ENCODE data around the gene NAALADL2.
"Not testable (repeated sequence)": the region's sequence is repeated elsewhere in the genome, so short reads cannot be mapped to it uniquely, and the experiment has no call there.

Gene NAALADL2

GRCh38 chr3:175118382-175118941, 259.3 kb downstream of the NAALADL2 start:
- no peaks in the 10 kb centered on the region for H3K36me3 ChIP-seq (ENCODE audit: control insufficient read depth, insufficient read depth, low read length)
- H3K23ac ChIP-seq (ENCODE audit: low read length): no peak overlapping the region
- H3K4ac ChIP-seq (ENCODE audit: low read depth, low read length): no peak overlapping the region
- no peak overlapping the region for H2BK5ac ChIP-seq (ENCODE audit: low read length)
- H2BK15ac ChIP-seq (replicated peaks; ENCODE audit: low read depth): no peak overlapping the region
- no peak overlapping the region for H2BK120ac ChIP-seq (ENCODE audit: low read depth, low read length)
- H3K9ac ChIP-seq (ENCODE audit: low read length): no peak overlapping the region
- no peaks in the 10 kb centered on the region for H3K79me1 ChIP-seq (ENCODE audit: low read length)
- H3K4me1 ChIP-seq (ENCODE audit: control insufficient read depth, low read depth, low read length): no peaks in the 10 kb centered on the region
- no peak overlapping the region for H4K5ac ChIP-seq (ENCODE audit: low read length)
- H3K56ac ChIP-seq (ENCODE audit: low read length): no peak overlapping the region
- H4K8ac ChIP-seq (ENCODE audit: low read depth, low read length): no peak overlapping the region
- H3K79me2 ChIP-seq (ENCODE audit: control insufficient read depth, insufficient read depth, low read length): no peaks in the 10 kb centered on the region
- WGBS (ENCODE audit: extremely low coverage, insufficient coverage, low lambda C conversion rate): no CpG with 5 or more reads among the region's 1 CpG
- no peak for DNase-seq
- no peak overlapping the region for H2AK5ac ChIP-seq (ENCODE audit: low read length)
- no peaks in the 10 kb centered on the region for H3K27me3 ChIP-seq (ENCODE audit: insufficient read depth, low read length, poor library complexity)
- H3K27ac ChIP-seq (ENCODE audit: low read depth, low read length): no peak overlapping the region
- H3K4me3 ChIP-seq (ENCODE audit: low read length): no peak overlapping the region
- H3K18ac ChIP-seq (ENCODE audit: low read length): no peak overlapping the region
- H3K4me2 ChIP-seq (ENCODE audit: low read length): no peak overlapping the region

DNA sequence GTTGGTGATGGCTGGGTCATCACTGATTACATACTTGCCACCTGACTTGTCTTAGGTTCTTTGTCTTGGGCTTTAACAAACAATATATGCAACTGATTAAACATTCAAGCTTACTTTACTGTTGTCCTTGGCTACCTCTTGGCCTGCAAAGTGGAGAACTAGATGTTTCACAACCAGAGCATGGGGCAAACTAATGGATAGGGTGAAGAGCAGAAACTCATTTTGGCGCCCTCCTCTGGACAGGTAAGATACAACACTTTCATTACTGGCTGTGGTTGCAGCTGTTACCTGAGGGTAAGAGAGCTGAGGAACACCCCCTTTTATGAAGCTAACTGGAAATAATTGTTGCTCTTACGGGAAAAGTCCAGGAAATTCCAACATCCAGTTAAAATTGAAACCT, 262.1 kb downstream of the NAALADL2 start:
- Histone ChIP-seq H3K9ac (ENCODE audit: low read length) (no peak overlapping the region), H3K4me3 (ENCODE audit: low read length) (no peak overlapping the region), H3K27ac (ENCODE audit: low read depth, low read length) (no peak overlapping the region), H3K56ac (ENCODE audit: low read length) (no peak overlapping the region), H3K79me2 (ENCODE audit: control insufficient read depth, insufficient read depth, low read length) (no peaks in the 10 kb centered on the region), H3K79me1 (ENCODE audit: low read length) (no peaks in the 10 kb centered on the region), H2AK5ac (ENCODE audit: low read length) (no peak overlapping the region), H3K4me1 (ENCODE audit: control insufficient read depth, low read depth, low read length) (no peaks in the 10 kb centered on the region), H3K4me2 (ENCODE audit: low read length) (no peak overlapping the region), H3K23ac (ENCODE audit: low read length) (no peak overlapping the region), H3K27me3 (ENCODE audit: insufficient read depth, low read length, poor library complexity) (no peaks in the 10 kb centered on the region), H3K36me3 (ENCODE audit: control insufficient read depth, insufficient read depth, low read length) (no peaks in the 10 kb centered on the region), H4K8ac (ENCODE audit: low read depth, low read length) (no peak overlapping the region), H2BK120ac (ENCODE audit: low read depth, low read length) (no peak overlapping the region), H3K4ac (ENCODE audit: low read depth, low read length) (no peak overlapping the region), H2BK15ac (replicated peaks; ENCODE audit: low read depth) (no peak overlapping the region), H3K18ac (ENCODE audit: low read length) (no peak overlapping the region), H4K5ac (ENCODE audit: low read length) (no peak overlapping the region), H2BK5ac (ENCODE audit: low read length) (no peak overlapping the region)
- no CpG with 5 or more reads among the region's 2 CpGs for WGBS (ENCODE audit: extremely low coverage, insufficient coverage, low lambda C conversion rate)
- DNase-seq: peak; percentile 28

- Histone ChIP-seq H3K4ac (ENCODE audit: low read depth, low read length) (no peak overlapping the region), H2BK120ac (ENCODE audit: low read depth, low read length) (no peak overlapping the region), H2BK5ac (ENCODE audit: low read length) (no peak overlapping the region), H3K56ac (ENCODE audit: low read length) (no peak overlapping the region), H2AK5ac (ENCODE audit: low read length) (no peak overlapping the region), H3K27ac (ENCODE audit: low read depth, low read length) (no peak overlapping the region), H3K79me1 (ENCODE audit: low read length) (no peaks in the 10 kb centered on the region), H4K8ac (ENCODE audit: low read depth, low read length) (no peak overlapping the region), H4K5ac (ENCODE audit: low read length) (no peak overlapping the region), H3K27me3 (ENCODE audit: insufficient read depth, low read length, poor library complexity) (no peaks in the 10 kb centered on the region), H3K4me3 (ENCODE audit: low read length) (no peak overlapping the region), H3K79me2 (ENCODE audit: control insufficient read depth, insufficient read depth, low read length) (no peaks in the 10 kb centered on the region), H3K4me2 (ENCODE audit: low read length) (no peak overlapping the region), H3K9ac (ENCODE audit: low read length) (no peak overlapping the region), H2BK15ac (replicated peaks; ENCODE audit: low read depth) (no peak overlapping the region), H3K36me3 (ENCODE audit: control insufficient read depth, insufficient read depth, low read length) (no peaks in the 10 kb centered on the region), H3K23ac (ENCODE audit: low read length) (no peak overlapping the region), H3K4me1 (ENCODE audit: control insufficient read depth, low read depth, low read length) (no peaks in the 10 kb centered on the region), H3K18ac (ENCODE audit: low read length) (no peak overlapping the region)
- no peak for DNase-seq
- WGBS (ENCODE audit: extremely low coverage, insufficient coverage, low lambda C conversion rate): no CpG with 5 or more reads among the region's 3 CpGs
Observed at GRCh38 chr3:175127075-175127662, 268.0 kb downstream of the NAALADL2 start.

DNA sequence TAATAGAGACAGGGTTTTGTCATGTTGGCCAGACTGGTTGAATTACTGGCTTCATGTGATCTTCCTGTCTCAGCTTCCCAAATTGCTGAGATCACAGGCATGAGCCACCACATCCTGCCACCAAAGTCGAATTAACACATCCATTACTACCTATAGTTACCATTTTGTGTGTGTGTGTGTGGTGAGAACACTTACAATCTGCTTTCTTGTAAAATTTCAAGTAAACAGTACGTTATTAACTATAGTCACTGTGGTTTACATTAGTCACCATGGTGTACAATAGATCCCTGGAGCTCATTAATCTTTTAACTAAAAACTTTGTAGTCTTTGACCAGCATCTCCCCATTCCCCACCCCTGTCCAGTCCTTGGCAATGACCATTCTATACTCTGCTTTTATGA, 270.0 kb downstream of the NAALADL2 start:
- Histone ChIP-seq H2AK5ac (ENCODE audit: low read length) (no peak overlapping the region), H3K4ac (ENCODE audit: low read depth, low read length) (no peak overlapping the region), H3K4me2 (ENCODE audit: low read length) (no peak overlapping the region)

GRCh38 chr3:175129571-175129970, 270.4 kb downstream of the NAALADL2 start:
- Histone ChIP-seq H2BK15ac (replicated peaks; ENCODE audit: low read depth) (no peak overlapping the region), H3K79me1 (ENCODE audit: low read length) (no peaks in the 10 kb centered on the region), H3K27ac (ENCODE audit: low read depth, low read length) (no peak overlapping the region), H3K36me3 (ENCODE audit: control insufficient read depth, insufficient read depth, low read length) (no peaks in the 10 kb centered on the region), H3K56ac (ENCODE audit: low read length) (no peak overlapping the region), H3K27me3 (ENCODE audit: insufficient read depth, low read length, poor library complexity) (no peaks in the 10 kb centered on the region), H3K23ac (ENCODE audit: low read length) (no peak overlapping the region), H4K5ac (ENCODE audit: low read length) (no peak overlapping the region), H2BK5ac (ENCODE audit: low read length) (no peak overlapping the region), H3K9ac (ENCODE audit: low read length) (no peak overlapping the region), H3K18ac (ENCODE audit: low read length) (no peak overlapping the region), H2AK5ac (ENCODE audit: low read length) (no peak overlapping the region), H4K8ac (ENCODE audit: low read depth, low read length) (no peak overlapping the region), H3K4me3 (ENCODE audit: low read length) (no peak overlapping the region), H3K79me2 (ENCODE audit: control insufficient read depth, insufficient read depth, low read length) (no peaks in the 10 kb centered on the region), H2BK120ac (ENCODE audit: low read depth, low read length) (no peak overlapping the region), H3K4me1 (ENCODE audit: control insufficient read depth, low read depth, low read length) (no peaks in the 10 kb centered on the region), H3K4ac (ENCODE audit: low read depth, low read length) (no peak overlapping the region), H3K4me2 (ENCODE audit: low read length) (no peak overlapping the region)
- DNase-seq: no peak
- no CpG with 5 or more reads among the region's 2 CpGs for WGBS (ENCODE audit: extremely low coverage, insufficient coverage, low lambda C conversion rate)

More for the DNA sequence above, 270.0 kb downstream of the NAALADL2 start:
- no peak overlapping the region for H2BK5ac ChIP-seq (ENCODE audit: low read length)
- no peak overlapping the region for H2BK15ac ChIP-seq (replicated peaks; ENCODE audit: low read depth)
- H3K18ac ChIP-seq (ENCODE audit: low read length): no peak overlapping the region
- no peak overlapping the region for H3K9ac ChIP-seq (ENCODE audit: low read length)
- H3K79me1 ChIP-seq (ENCODE audit: low read length): no peaks in the 10 kb centered on the region
- H4K8ac ChIP-seq (ENCODE audit: low read depth, low read length): no peak overlapping the region
- H4K5ac ChIP-seq (ENCODE audit: low read length): no peak overlapping the region
- no peaks in the 10 kb centered on the region for H3K36me3 ChIP-seq (ENCODE audit: control insufficient read depth, insufficient read depth, low read length)
- no peaks in the 10 kb centered on the region for H3K4me1 ChIP-seq (ENCODE audit: control insufficient read depth, low read depth, low read length)
- H3K27me3 ChIP-seq (ENCODE audit: insufficient read depth, low read length, poor library complexity): no peaks in the 10 kb centered on the region
- H2BK120ac ChIP-seq (ENCODE audit: low read depth, low read length): no peak overlapping the region
- no peak overlapping the region for H3K23ac ChIP-seq (ENCODE audit: low read length)
- H3K27ac ChIP-seq (ENCODE audit: low read depth, low read length): no peak overlapping the region
- H3K79me2 ChIP-seq (ENCODE audit: control insufficient read depth, insufficient read depth, low read length): no peaks in the 10 kb centered on the region
- DNase-seq: no peak
- H3K4me3 ChIP-seq (ENCODE audit: low read length): no peak overlapping the region
- no peak overlapping the region for H3K56ac ChIP-seq (ENCODE audit: low read length)
- no CpG with 5 or more reads among the region's 2 CpGs for WGBS (ENCODE audit: extremely low coverage, insufficient coverage, low lambda C conversion rate)

DNA sequence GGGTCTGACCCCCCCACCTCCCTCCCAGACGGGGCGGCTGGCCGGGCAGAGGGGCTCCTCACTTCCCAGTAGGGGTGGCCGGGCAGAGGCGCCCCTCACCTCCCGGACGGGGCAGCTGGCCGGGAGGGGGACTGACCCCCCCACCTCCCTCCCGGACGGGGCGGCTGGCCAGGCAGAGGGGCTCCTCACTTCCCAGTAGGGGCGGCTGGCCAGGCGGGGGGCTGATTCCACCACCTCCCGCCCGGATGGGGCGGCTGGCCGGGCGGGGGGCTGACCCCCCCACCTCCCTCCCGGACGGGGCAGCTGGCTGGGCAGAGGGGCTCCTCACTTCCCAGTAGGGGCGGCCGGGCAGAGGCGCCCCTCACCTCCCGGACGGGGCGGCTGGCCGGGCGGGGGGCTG, 272.7 kb downstream of the NAALADL2 start:
- H3K27ac ChIP-seq (ENCODE audit: low read depth, low read length); H2BK15ac ChIP-seq (replicated peaks; ENCODE audit: low read depth); H3K4me2 ChIP-seq (ENCODE audit: low read length); H3K27me3 ChIP-seq (ENCODE audit: insufficient read depth, low read length, poor library complexity); H3K56ac ChIP-seq (ENCODE audit: low read length); H3K23ac ChIP-seq (ENCODE audit: low read length); DNase-seq; H2BK120ac ChIP-seq (ENCODE audit: low read depth, low read length); H2BK5ac ChIP-seq (ENCODE audit: low read length); H3K18ac ChIP-seq (ENCODE audit: low read length); H3K4me1 ChIP-seq (ENCODE audit: control insufficient read depth, low read depth, low read length); H3K4ac ChIP-seq (ENCODE audit: low read depth, low read length); H3K79me1 ChIP-seq (ENCODE audit: low read length); H4K5ac ChIP-seq (ENCODE audit: low read length); H3K79me2 ChIP-seq (ENCODE audit: control insufficient read depth, insufficient read depth, low read length); H3K36me3 ChIP-seq (ENCODE audit: control insufficient read depth, insufficient read depth, low read length); H4K8ac ChIP-seq (ENCODE audit: low read depth, low read length); H3K4me3 ChIP-seq (ENCODE audit: low read length); H2AK5ac ChIP-seq (ENCODE audit: low read length); H3K9ac ChIP-seq (ENCODE audit: low read length): not testable (repeated sequence)
- WGBS (ENCODE audit: extremely low coverage, insufficient coverage, low lambda C conversion rate): no CpG with 5 or more reads among the region's 28 CpGs

Measured in mesendoderm (in vitro differentiated cells).